Osteocyte (in vitro differentiated cells): ENCODE measurements around the gene DCAF10. TPM values are rescaled to one million over a fixed set of nuclear protein-coding genes. Genes with fewer than 3 reads are reported as not detected.
A peak's percentile ranks its signal among the peaks of the same experiment; 100 is the strongest.

Experiments used
- DNase-seq: peaks from one replicate; pipeline ENCODE4 v3.0.0; 2021; ENCODE audit warnings: mixed read lengths; ENCODE audit not compliant: unreplicated experiment; ENCODE audit errors: extremely low spot score
- H3K27ac Mint-ChIP-seq: one replicate; pipeline ENCODE4 v1.8.0; 2021; ENCODE audit warnings: mild to moderate bottlenecking, mixed read lengths; ENCODE audit not compliant: unreplicated experiment
- H3K27me3 Mint-ChIP-seq: one replicate; pipeline ENCODE4 v1.8.0; 2021; ENCODE audit warnings: mixed read lengths; ENCODE audit not compliant: unreplicated experiment
- H3K36me3 Mint-ChIP-seq: one replicate; pipeline ENCODE4 v1.8.0; 2021; ENCODE audit warnings: mixed read lengths; ENCODE audit not compliant: unreplicated experiment
- H3K4me1 Mint-ChIP-seq: one replicate; pipeline ENCODE4 v1.8.0; 2021; ENCODE audit warnings: mixed read lengths; ENCODE audit not compliant: unreplicated experiment
- H3K4me3 Mint-ChIP-seq: one replicate; pipeline ENCODE4 v1.8.0; 2021; ENCODE audit warnings: mild to moderate bottlenecking, moderate library complexity, mixed read lengths; ENCODE audit not compliant: unreplicated experiment
- H3K9me3 Mint-ChIP-seq: one replicate; pipeline ENCODE4 v1.8.0; 2021; ENCODE audit warnings: mixed read lengths; ENCODE audit not compliant: unreplicated experiment
- CTCF ChIP-seq: fragments of 200-600 bp; sonication (generic); IDR thresholded peaks from 2 replicates; pipeline ENCODE4 v1.5.0; 2021; ENCODE audit warnings: antibody characterized with exemption, mild to moderate bottlenecking, moderate library complexity
- total RNA-seq: library from RNA; stranded (reverse); gene quantifications from 2 replicates; pipeline ENCODE4 v1.2.1, GENCODE V29; 2021

Gene DCAF10
- total RNA-seq, 1 donor from 2014 or later = 27.7 TPM

GRCh38 chr9:37913480-37914153 is 113.0 kb downstream of the DCAF10 start:
- H3K9me3 Mint-ChIP-seq = no peaks in the 10 kb centered on the region
- TF ChIP-seq CTCF = peak; percentile 98
- peak; percentile 93 for DNase-seq
- H3K27ac Mint-ChIP-seq = no peak overlapping the region
- H3K27me3 Mint-ChIP-seq = no peaks in the 10 kb centered on the region
- no peak overlapping the region for H3K4me3 Mint-ChIP-seq
- H3K4me1 Mint-ChIP-seq = peaks cover 4% of the 10 kb centered on the region
- peaks cover 5% of the 10 kb centered on the region for H3K36me3 Mint-ChIP-seq

- no peak for DNase-seq
- no peaks in the 10 kb centered on the region for H3K9me3 Mint-ChIP-seq
- H3K36me3 Mint-ChIP-seq = peaks cover 5% of the 10 kb centered on the region
- H3K27ac Mint-ChIP-seq = no peak overlapping the region
- H3K4me3 Mint-ChIP-seq = no peak overlapping the region
- TF ChIP-seq CTCF = no peak
- no peaks in the 10 kb centered on the region for H3K27me3 Mint-ChIP-seq
- peaks cover 4% of the 10 kb centered on the region for H3K4me1 Mint-ChIP-seq
Measured at GRCh38 chr9:37914154-37914551, 113.6 kb downstream of the DCAF10 start.

- no peak for TF ChIP-seq CTCF
- Mint-ChIP-seq H3K27me3 (no peaks in the 10 kb centered on the region), H3K9me3 (no peaks in the 10 kb centered on the region), H3K27ac (no peak overlapping the region), H3K4me1 (peaks cover 4% of the 10 kb centered on the region), H3K36me3 (peaks cover 5% of the 10 kb centered on the region), H3K4me3 (no peak overlapping the region)
- DNase-seq = no peak
Measured at GRCh38 chr9:37914701-37915358, 114.2 kb downstream of the DCAF10 start.

GRCh38 chr9:37915911-37916470 is 115.4 kb downstream of the DCAF10 start:
- H3K4me1 Mint-ChIP-seq = peaks cover 4% of the 10 kb centered on the region
- H3K27me3 Mint-ChIP-seq = no peaks in the 10 kb centered on the region
- no peak overlapping the region for H3K27ac Mint-ChIP-seq
- DNase-seq = no peak
- H3K36me3 Mint-ChIP-seq = peaks cover 7% of the 10 kb centered on the region
- no peaks in the 10 kb centered on the region for H3K9me3 Mint-ChIP-seq
- no peak overlapping the region for H3K4me3 Mint-ChIP-seq
- TF ChIP-seq CTCF = no peak
